ENCODE results near the gene CCT8L2.
"Not testable (repeated sequence)": the region's sequence is repeated elsewhere in the genome, so short reads cannot be mapped to it uniquely, and the experiment has no call there.

The CCT8L2 gene

GRCh38 chr22:16599648-16600047, 7.0 kb upstream of the CCT8L2 start:
- not testable (repeated sequence) for H3K79me2 ChIP-seq (ENCODE audit: insufficient read depth, low read length); H3K4me1 ChIP-seq (ENCODE audit: insufficient read depth, low read length, severe bottlenecking); H3K27ac ChIP-seq (ENCODE audit: low read depth, low read length, poor library complexity, severe bottlenecking); H3K4me3 ChIP-seq (ENCODE audit: low read depth, low read length, poor library complexity, severe bottlenecking); H3K9me3 ChIP-seq (ENCODE audit: low read length); H2AFZ ChIP-seq (ENCODE audit: low read length); H4K20me1 ChIP-seq (ENCODE audit: insufficient read depth, low read length); H3K27me3 ChIP-seq (ENCODE audit: insufficient read depth, low read length); H3K36me3 ChIP-seq (ENCODE audit: insufficient read depth, low read length); H3K9me2 ChIP-seq (ENCODE audit: low read depth, low read length); H3F3A ChIP-seq (ENCODE audit: insufficient read depth, low read length); H3K4me2 ChIP-seq (ENCODE audit: low read length); H3K9ac ChIP-seq (ENCODE audit: low read length)

- H3K9me3 ChIP-seq (ENCODE audit: low read length); H3K4me1 ChIP-seq (ENCODE audit: insufficient read depth, low read length, severe bottlenecking); H3K79me2 ChIP-seq (ENCODE audit: insufficient read depth, low read length); H3K4me2 ChIP-seq (ENCODE audit: low read length); H2AFZ ChIP-seq (ENCODE audit: low read length); H3K9ac ChIP-seq (ENCODE audit: low read length); H3F3A ChIP-seq (ENCODE audit: insufficient read depth, low read length); H3K27me3 ChIP-seq (ENCODE audit: insufficient read depth, low read length); H3K9me2 ChIP-seq (ENCODE audit: low read depth, low read length); H4K20me1 ChIP-seq (ENCODE audit: insufficient read depth, low read length); H3K4me3 ChIP-seq (ENCODE audit: low read depth, low read length, poor library complexity, severe bottlenecking); H3K36me3 ChIP-seq (ENCODE audit: insufficient read depth, low read length); H3K27ac ChIP-seq (ENCODE audit: low read depth, low read length, poor library complexity, severe bottlenecking): not testable (repeated sequence)
Measured at GRCh38 chr22:16595251-16595650, 2.6 kb upstream of the CCT8L2 start.

GRCh38 chr22:16594026-16594425, 1.4 kb upstream of the CCT8L2 start:
- Histone ChIP-seq H3K27me3 (ENCODE audit: insufficient read depth, low read length) (no peaks in the 10 kb centered on the region), H3K79me2 (ENCODE audit: insufficient read depth, low read length) (no peaks in the 10 kb centered on the region)
- no peak for TF ChIP-seq CTCF (IDR thresholded peaks at IDR 0.05; ENCODE audit: low read length)
- TF ChIP-seq EZH2 (IDR thresholded peaks at IDR 0.05; ENCODE audit: borderline replicate concordance, low read length): no peak

GRCh38 chr22:16592231-16592630, 379 bp downstream of the CCT8L2 start:
- H3K9me2 ChIP-seq (ENCODE audit: low read depth, low read length); H3K9ac ChIP-seq (ENCODE audit: low read length); H3K27ac ChIP-seq (ENCODE audit: low read depth, low read length, poor library complexity, severe bottlenecking): not testable (repeated sequence)

More at GRCh38 chr22:16594026-16594425, 1.4 kb upstream of the CCT8L2 start:
- H3K36me3 ChIP-seq (ENCODE audit: insufficient read depth, low read length): no peaks in the 10 kb centered on the region
- no peaks in the 10 kb centered on the region for H3F3A ChIP-seq (ENCODE audit: insufficient read depth, low read length)
- no peaks in the 10 kb centered on the region for H3K4me1 ChIP-seq (ENCODE audit: insufficient read depth, low read length, severe bottlenecking)
- H3K9me2 ChIP-seq (ENCODE audit: low read depth, low read length): no peaks in the 10 kb centered on the region
- no peaks in the 10 kb centered on the region for H4K20me1 ChIP-seq (ENCODE audit: insufficient read depth, low read length)
- H3K4me3 ChIP-seq (ENCODE audit: low read depth, low read length, poor library complexity, severe bottlenecking): no peak overlapping the region
- H3K27ac ChIP-seq (ENCODE audit: low read depth, low read length, poor library complexity, severe bottlenecking): no peak overlapping the region
- no peak overlapping the region for H2AFZ ChIP-seq (ENCODE audit: low read length)
- H3K9me3 ChIP-seq (ENCODE audit: low read length): no peaks in the 10 kb centered on the region
- H3K9ac ChIP-seq (ENCODE audit: low read length): no peak overlapping the region
- H3K4me2 ChIP-seq (ENCODE audit: low read length): no peak overlapping the region

GRCh38 chr22:16591136-16591535, 1.5 kb downstream of the CCT8L2 start:
- not testable (repeated sequence) for H3K9ac ChIP-seq (ENCODE audit: low read length); H3K9me3 ChIP-seq (ENCODE audit: low read length); H3K27me3 ChIP-seq (ENCODE audit: insufficient read depth, low read length); H3K79me2 ChIP-seq (ENCODE audit: insufficient read depth, low read length); H3K4me1 ChIP-seq (ENCODE audit: insufficient read depth, low read length, severe bottlenecking); H3K27ac ChIP-seq (ENCODE audit: low read depth, low read length, poor library complexity, severe bottlenecking); H3F3A ChIP-seq (ENCODE audit: insufficient read depth, low read length); H4K20me1 ChIP-seq (ENCODE audit: insufficient read depth, low read length); H3K4me3 ChIP-seq (ENCODE audit: low read depth, low read length, poor library complexity, severe bottlenecking); H3K4me2 ChIP-seq (ENCODE audit: low read length); H2AFZ ChIP-seq (ENCODE audit: low read length); H3K9me2 ChIP-seq (ENCODE audit: low read depth, low read length); H3K36me3 ChIP-seq (ENCODE audit: insufficient read depth, low read length)

More at GRCh38 chr22:16592231-16592630, 379 bp downstream of the CCT8L2 start:
- H3K79me2 ChIP-seq (ENCODE audit: insufficient read depth, low read length); H3K4me1 ChIP-seq (ENCODE audit: insufficient read depth, low read length, severe bottlenecking); H3F3A ChIP-seq (ENCODE audit: insufficient read depth, low read length); H3K27me3 ChIP-seq (ENCODE audit: insufficient read depth, low read length); H3K4me2 ChIP-seq (ENCODE audit: low read length); H3K9me3 ChIP-seq (ENCODE audit: low read length); H3K4me3 ChIP-seq (ENCODE audit: low read depth, low read length, poor library complexity, severe bottlenecking); H3K36me3 ChIP-seq (ENCODE audit: insufficient read depth, low read length); H4K20me1 ChIP-seq (ENCODE audit: insufficient read depth, low read length); H2AFZ ChIP-seq (ENCODE audit: low read length): not testable (repeated sequence)

Data from OCI-LY1 (cell line).